HL-60 (cell line): ENCODE data around the gene DSTYK.

Experiments used
- POLR2AphosphoS5 ChIP-seq: IDR thresholded peaks from 2 replicates; pipeline ENCODE4 v1.6.1; 2012; ENCODE audit warnings: low read depth
- REST ChIP-seq: IDR thresholded peaks from 2 replicates; pipeline ENCODE4 v1.6.1; 2012; ENCODE audit warnings: low read depth; ENCODE audit not compliant: insufficient replicate concordance

GRCh38 chr1:205216588-205216987, 5.1 kb upstream of the DSTYK start:
- TF ChIP-seq REST, result no peak
- TF ChIP-seq POLR2AphosphoS5, result no peak
